Liver (tissue), 3 donors: Measurements from ENCODE around the gene ANAPC10.
A peak's percentile ranks its signal among the peaks of the same experiment; 100 is the strongest.

Source experiments
- EGR1 ChIP-seq, 2 donors: IDR thresholded peaks; 2 replicates each; pipeline ENCODE4 v1.6.1; 2016 to 2018; ENCODE audit warnings: antibody characterized with exemption in 2 of 2, low read depth in 2 of 2
- GABPA ChIP-seq, 2 donors: IDR thresholded peaks in 1 of 2; conservative IDR thresholded peaks in 1 of 2; 2 replicates each; pipeline ENCODE4 v1.6.1; 2016; ENCODE audit warnings: antibody characterized with exemption in 2 of 2, mild to moderate bottlenecking in 1 of 2, moderate library complexity in 1 of 2
- HNF4A ChIP-seq, 2 donors: conservative IDR thresholded peaks; 2 replicates each; pipeline ENCODE4 v1.6.1; 2016; ENCODE audit warnings: antibody characterized with exemption in 2 of 2, mild to moderate bottlenecking in 2 of 2
- JUND ChIP-seq, 2 donors: IDR thresholded peaks; 2 replicates each; pipeline ENCODE4 v1.6.1; 2016; ENCODE audit warnings: antibody characterized with exemption in 2 of 2
- NR2F2 ChIP-seq: IDR thresholded peaks from 2 replicates; pipeline ENCODE4 v1.6.1; 2016; ENCODE audit warnings: antibody characterized with exemption
- RAD21 ChIP-seq, 2 donors: IDR thresholded peaks; 2 replicates each; pipeline ENCODE4 v1.6.1; 2016; ENCODE audit warnings: antibody characterized with exemption in 2 of 2, mild to moderate bottlenecking in 2 of 2
- RXRA ChIP-seq, 2 donors: IDR thresholded peaks; 2 replicates each; pipeline ENCODE4 v1.6.1; 2017 to 2018; ENCODE audit warnings: antibody characterized with exemption in 2 of 2, mild to moderate bottlenecking in 1 of 2
- TAF1 ChIP-seq: conservative IDR thresholded peaks from 2 replicates; pipeline ENCODE4 v1.6.1; 2016; ENCODE audit warnings: antibody characterized with exemption, mild to moderate bottlenecking
- YY1 ChIP-seq: IDR thresholded peaks from 2 replicates; pipeline ENCODE4 v1.6.1; 2016; ENCODE audit warnings: antibody characterized with exemption, mild to moderate bottlenecking
- TF ChIP-seq, protein P1 (sequence below): IDR thresholded peaks from 2 replicates; pipeline ENCODE4 v1.6.1; 2016; ENCODE audit warnings: antibody characterized with exemption, mild to moderate bottlenecking
- TF ChIP-seq, protein P2 (sequence below): fragments of 150-350 bp; IDR thresholded peaks from 2 replicates; pipeline ENCODE4 v1.5.1; 2017; ENCODE audit warnings: improper control_type of control experiment, low read depth, low read length; ENCODE audit not compliant: missing input control
- TF ChIP-seq, protein P3 (sequence below): IDR thresholded peaks from 2 replicates; pipeline ENCODE4 v1.6.1; 2016; ENCODE audit warnings: antibody characterized with exemption
- TF ChIP-seq, protein P4 (sequence below): IDR thresholded peaks from 2 replicates; pipeline ENCODE4 v1.6.1; 2016; ENCODE audit warnings: antibody characterized with exemption
- TF ChIP-seq, protein P5 (sequence below): IDR thresholded peaks from 2 replicates; pipeline ENCODE4 v1.6.1; 2016; ENCODE audit warnings: antibody characterized with exemption
- donor health status: healthy.
- donor health status: healthy.

DNA sequence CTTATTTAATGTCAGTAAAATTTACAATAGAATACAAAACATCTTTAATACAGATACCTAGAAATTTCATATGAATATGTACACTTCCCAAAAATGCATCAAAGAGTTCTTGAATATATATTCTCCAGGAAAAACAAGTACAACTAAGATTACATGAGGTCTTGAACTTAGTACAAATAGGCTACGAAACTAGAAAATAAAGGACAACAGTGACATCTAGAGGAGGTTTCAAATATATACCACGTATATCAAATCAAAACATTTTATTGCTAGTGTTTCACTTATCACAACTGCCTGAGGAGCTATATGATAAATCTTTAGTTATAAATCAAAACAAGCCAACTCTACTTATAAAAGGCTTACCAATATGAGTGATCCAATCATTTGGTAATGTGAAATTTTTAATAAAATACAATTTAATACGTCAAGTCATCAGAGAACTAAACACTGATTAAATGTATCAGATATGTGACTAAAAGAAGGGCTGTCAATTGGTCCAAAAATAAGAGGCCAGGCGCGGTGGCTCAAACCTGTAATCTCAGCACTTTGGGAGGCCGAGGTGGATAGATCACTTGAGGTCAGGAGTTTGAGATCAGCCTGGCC lies 36.6 kb downstream of the ANAPC10 start:
- no peak for TF ChIP-seq JUND (IDR thresholded peaks at IDR 0.05)
- TF ChIP-seq, protein P1, sequence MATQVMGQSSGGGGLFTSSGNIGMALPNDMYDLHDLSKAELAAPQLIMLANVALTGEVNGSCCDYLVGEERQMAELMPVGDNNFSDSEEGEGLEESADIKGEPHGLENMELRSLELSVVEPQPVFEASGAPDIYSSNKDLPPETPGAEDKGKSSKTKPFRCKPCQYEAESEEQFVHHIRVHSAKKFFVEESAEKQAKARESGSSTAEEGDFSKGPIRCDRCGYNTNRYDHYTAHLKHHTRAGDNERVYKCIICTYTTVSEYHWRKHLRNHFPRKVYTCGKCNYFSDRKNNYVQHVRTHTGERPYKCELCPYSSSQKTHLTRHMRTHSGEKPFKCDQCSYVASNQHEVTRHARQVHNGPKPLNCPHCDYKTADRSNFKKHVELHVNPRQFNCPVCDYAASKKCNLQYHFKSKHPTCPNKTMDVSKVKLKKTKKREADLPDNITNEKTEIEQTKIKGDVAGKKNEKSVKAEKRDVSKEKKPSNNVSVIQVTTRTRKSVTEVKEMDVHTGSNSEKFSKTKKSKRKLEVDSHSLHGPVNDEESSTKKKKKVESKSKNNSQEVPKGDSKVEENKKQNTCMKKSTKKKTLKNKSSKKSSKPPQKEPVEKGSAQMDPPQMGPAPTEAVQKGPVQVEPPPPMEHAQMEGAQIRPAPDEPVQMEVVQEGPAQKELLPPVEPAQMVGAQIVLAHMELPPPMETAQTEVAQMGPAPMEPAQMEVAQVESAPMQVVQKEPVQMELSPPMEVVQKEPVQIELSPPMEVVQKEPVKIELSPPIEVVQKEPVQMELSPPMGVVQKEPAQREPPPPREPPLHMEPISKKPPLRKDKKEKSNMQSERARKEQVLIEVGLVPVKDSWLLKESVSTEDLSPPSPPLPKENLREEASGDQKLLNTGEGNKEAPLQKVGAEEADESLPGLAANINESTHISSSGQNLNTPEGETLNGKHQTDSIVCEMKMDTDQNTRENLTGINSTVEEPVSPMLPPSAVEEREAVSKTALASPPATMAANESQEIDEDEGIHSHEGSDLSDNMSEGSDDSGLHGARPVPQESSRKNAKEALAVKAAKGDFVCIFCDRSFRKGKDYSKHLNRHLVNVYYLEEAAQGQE = no peak
- TF ChIP-seq, protein P2, sequence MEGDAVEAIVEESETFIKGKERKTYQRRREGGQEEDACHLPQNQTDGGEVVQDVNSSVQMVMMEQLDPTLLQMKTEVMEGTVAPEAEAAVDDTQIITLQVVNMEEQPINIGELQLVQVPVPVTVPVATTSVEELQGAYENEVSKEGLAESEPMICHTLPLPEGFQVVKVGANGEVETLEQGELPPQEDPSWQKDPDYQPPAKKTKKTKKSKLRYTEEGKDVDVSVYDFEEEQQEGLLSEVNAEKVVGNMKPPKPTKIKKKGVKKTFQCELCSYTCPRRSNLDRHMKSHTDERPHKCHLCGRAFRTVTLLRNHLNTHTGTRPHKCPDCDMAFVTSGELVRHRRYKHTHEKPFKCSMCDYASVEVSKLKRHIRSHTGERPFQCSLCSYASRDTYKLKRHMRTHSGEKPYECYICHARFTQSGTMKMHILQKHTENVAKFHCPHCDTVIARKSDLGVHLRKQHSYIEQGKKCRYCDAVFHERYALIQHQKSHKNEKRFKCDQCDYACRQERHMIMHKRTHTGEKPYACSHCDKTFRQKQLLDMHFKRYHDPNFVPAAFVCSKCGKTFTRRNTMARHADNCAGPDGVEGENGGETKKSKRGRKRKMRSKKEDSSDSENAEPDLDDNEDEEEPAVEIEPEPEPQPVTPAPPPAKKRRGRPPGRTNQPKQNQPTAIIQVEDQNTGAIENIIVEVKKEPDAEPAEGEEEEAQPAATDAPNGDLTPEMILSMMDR = peak; percentile 49
- TF ChIP-seq, protein P3, sequence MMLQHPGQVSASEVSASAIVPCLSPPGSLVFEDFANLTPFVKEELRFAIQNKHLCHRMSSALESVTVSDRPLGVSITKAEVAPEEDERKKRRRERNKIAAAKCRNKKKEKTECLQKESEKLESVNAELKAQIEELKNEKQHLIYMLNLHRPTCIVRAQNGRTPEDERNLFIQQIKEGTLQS = no peak
- TF ChIP-seq, protein P4, sequence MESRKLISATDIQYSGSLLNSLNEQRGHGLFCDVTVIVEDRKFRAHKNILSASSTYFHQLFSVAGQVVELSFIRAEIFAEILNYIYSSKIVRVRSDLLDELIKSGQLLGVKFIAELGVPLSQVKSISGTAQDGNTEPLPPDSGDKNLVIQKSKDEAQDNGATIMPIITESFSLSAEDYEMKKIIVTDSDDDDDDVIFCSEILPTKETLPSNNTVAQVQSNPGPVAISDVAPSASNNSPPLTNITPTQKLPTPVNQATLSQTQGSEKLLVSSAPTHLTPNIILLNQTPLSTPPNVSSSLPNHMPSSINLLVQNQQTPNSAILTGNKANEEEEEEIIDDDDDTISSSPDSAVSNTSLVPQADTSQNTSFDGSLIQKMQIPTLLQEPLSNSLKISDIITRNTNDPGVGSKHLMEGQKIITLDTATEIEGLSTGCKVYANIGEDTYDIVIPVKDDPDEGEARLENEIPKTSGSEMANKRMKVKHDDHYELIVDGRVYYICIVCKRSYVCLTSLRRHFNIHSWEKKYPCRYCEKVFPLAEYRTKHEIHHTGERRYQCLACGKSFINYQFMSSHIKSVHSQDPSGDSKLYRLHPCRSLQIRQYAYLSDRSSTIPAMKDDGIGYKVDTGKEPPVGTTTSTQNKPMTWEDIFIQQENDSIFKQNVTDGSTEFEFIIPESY = no peak
- no peak for TF ChIP-seq EGR1 (IDR thresholded peaks at IDR 0.05; ENCODE audit: low read depth in 2 of 2)
- no peak for TF ChIP-seq TAF1
- TF ChIP-seq HNF4A (conservative IDR thresholded peaks at IDR 0.05) = no peak
- no peak for TF ChIP-seq GABPA (IDR thresholded peaks at IDR 0.05 in 1 of 2, conservative IDR thresholded peaks at IDR 0.05 in 1 of 2)
- TF ChIP-seq, protein P5, sequence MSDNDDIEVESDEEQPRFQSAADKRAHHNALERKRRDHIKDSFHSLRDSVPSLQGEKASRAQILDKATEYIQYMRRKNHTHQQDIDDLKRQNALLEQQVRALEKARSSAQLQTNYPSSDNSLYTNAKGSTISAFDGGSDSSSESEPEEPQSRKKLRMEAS = no peak
- TF ChIP-seq NR2F2 = no peak
- TF ChIP-seq RAD21 (IDR thresholded peaks at IDR 0.05) = peak; percentile 73 to 77
- no peak for TF ChIP-seq YY1
- no peak for TF ChIP-seq RXRA (IDR thresholded peaks at IDR 0.05)
